AG10803 (cell line): Measurements from ENCODE around the gene NR2C2AP.

ENCODE experiments used
- DNase-seq: peaks from one replicate; pipeline ENCODE4 v3.0.0; 2010; ENCODE audit warnings: low read depth
- H3K4me3 ChIP-seq: 2 replicates; pipeline ENCODE4 v1.5.1; 2011; ENCODE audit warnings: mild to moderate bottlenecking, low read length, control low read depth
- CTCF ChIP-seq: conservative IDR thresholded peaks from 2 replicates; pipeline ENCODE4 v1.5.1; 2011; ENCODE audit warnings: mild to moderate bottlenecking, low read length, control low read depth, inconsistent platforms

Gene NR2C2AP

GRCh38 chr19:19201697-19202630 lies 1.2 kb downstream of the NR2C2AP start:
- H3K4me3 ChIP-seq = peak overlapping the region; percentile 78
- no peak for DNase-seq
- no peak for TF ChIP-seq CTCF

GRCh38 chr19:19193926-19194325 lies 9.3 kb downstream of the NR2C2AP start:
- H3K4me3 ChIP-seq = peak overlapping the region; percentile 99; the same call in 1 of the 2 replicates
- no peak for TF ChIP-seq CTCF
- DNase-seq = no peak

GRCh38 chr19:19192910-19193423 lies 10.2 kb downstream of the NR2C2AP start:
- no peak for TF ChIP-seq CTCF
- DNase-seq = no peak
- peak overlapping the region; percentile 99 for H3K4me3 ChIP-seq

- TF ChIP-seq CTCF = no peak
- peak; percentile 98 for DNase-seq
- peak within 1 kb of the TSS; percentile 99 for H3K4me3 ChIP-seq
These were observed 10.9 kb downstream of the NR2C2AP start, which contains the start of the genes BORCS8 and RFXANK for GRCh38 chr19:19192078-19192882. TSS of gene BORCS8 (minus strand) at chr19:19192152. CDS start at chr19:19192117, 35 bp downstream. TSS of gene RFXANK (plus strand) at chr19:19192258. CDS start at chr19:19193947, 1,689 bp downstream.

GRCh38 chr19:19191768-19192077 lies 11.5 kb downstream of the NR2C2AP start:
- no peak for DNase-seq
- TF ChIP-seq CTCF = no peak
- H3K4me3 ChIP-seq = peak overlapping the region; percentile 99

GRCh38 chr19:19186742-19187141 lies 16.5 kb downstream of the NR2C2AP start:
- no peak overlapping the region for H3K4me3 ChIP-seq
- no peak for TF ChIP-seq CTCF
- DNase-seq = no peak
